ENCODE results near the gene CLDN15. TPM values are rescaled to one million over a fixed set of nuclear protein-coding genes. Genes with fewer than 3 reads are reported as not detected.
"Not testable (repeated sequence)": the region's sequence is repeated elsewhere in the genome, so short reads cannot be mapped to it uniquely, and the experiment has no call there.

CLDN15 gene
- polyA plus RNA-seq, 1 donor (not counting 4 experiments of a cell fraction or from before 2014, with no cell fraction given), result 2.4 TPM

DNA sequence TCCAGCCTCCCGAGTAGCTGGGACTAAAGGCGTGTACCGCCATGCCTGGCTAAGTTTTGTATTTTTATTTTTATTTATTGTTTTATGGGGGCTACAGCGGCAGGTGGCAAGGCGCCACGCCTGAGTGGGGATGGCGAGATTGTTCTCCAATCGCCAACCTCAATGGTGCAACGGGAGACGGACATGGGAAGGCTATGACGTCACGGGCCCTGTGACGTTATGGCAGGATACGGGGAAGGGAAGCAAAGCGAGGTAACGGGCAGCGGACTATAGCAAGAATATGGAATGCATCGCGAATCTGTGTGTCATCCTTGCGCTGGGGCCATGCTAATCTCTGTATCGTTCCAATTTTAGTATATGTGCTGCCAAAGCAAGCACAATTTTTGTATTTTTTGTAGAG, 32.1 kb upstream of the CLDN15 start:
- H3K36me3 ChIP-seq (ENCODE audit: control insufficient read depth in 2 of 2, extremely low read depth in 1 of 2, insufficient read depth in 2 of 2, low read length in 2 of 2), result no peaks in the 10 kb centered on the region
- no peak overlapping the region for H2AFZ ChIP-seq (ENCODE audit: control insufficient read depth, low read length)
- no peak overlapping the region for H3K9ac ChIP-seq (ENCODE audit: control insufficient read depth, extremely low read depth, insufficient read depth, low read length)
- no peaks in the 10 kb centered on the region for H3K9me3 ChIP-seq (ENCODE audit: control insufficient read depth, low read depth, low read length)
- no peak overlapping the region for H3K27ac ChIP-seq (ENCODE audit: control insufficient read depth, insufficient read depth, low read length)
- H3K27me3 ChIP-seq (ENCODE audit: control insufficient read depth, extremely low read depth, insufficient read depth, low read length), result no peaks in the 10 kb centered on the region
- no peaks in the 10 kb centered on the region for H3K79me2 ChIP-seq (ENCODE audit: control insufficient read depth, insufficient read depth, low read length)
- TF ChIP-seq, protein P1, sequence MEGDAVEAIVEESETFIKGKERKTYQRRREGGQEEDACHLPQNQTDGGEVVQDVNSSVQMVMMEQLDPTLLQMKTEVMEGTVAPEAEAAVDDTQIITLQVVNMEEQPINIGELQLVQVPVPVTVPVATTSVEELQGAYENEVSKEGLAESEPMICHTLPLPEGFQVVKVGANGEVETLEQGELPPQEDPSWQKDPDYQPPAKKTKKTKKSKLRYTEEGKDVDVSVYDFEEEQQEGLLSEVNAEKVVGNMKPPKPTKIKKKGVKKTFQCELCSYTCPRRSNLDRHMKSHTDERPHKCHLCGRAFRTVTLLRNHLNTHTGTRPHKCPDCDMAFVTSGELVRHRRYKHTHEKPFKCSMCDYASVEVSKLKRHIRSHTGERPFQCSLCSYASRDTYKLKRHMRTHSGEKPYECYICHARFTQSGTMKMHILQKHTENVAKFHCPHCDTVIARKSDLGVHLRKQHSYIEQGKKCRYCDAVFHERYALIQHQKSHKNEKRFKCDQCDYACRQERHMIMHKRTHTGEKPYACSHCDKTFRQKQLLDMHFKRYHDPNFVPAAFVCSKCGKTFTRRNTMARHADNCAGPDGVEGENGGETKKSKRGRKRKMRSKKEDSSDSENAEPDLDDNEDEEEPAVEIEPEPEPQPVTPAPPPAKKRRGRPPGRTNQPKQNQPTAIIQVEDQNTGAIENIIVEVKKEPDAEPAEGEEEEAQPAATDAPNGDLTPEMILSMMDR (optimal IDR thresholded peaks at IDR 0.05 in 1 of 3, IDR thresholded peaks at IDR 0.05 in 1 of 3, conservative IDR thresholded peaks at IDR 0.05 in 1 of 3; ENCODE audit: extremely low read depth in 1 of 3, insufficient read depth in 2 of 3, low read length in 3 of 3), result no peak
- no peak for TF ChIP-seq EZH2 (IDR thresholded peaks at IDR 0.05; ENCODE audit: low read length)
- H4K20me1 ChIP-seq (ENCODE audit: control insufficient read depth, extremely low read depth, insufficient read depth, low read length), result no peaks in the 10 kb centered on the region
- no peaks in the 10 kb centered on the region for H3K4me1 ChIP-seq (ENCODE audit: control insufficient read depth, extremely low read depth, insufficient read depth, low read length)
- no peak overlapping the region for H3K4me3 ChIP-seq (ENCODE audit: control insufficient read depth in 2 of 3, extremely low read depth in 1 of 3, insufficient read depth in 2 of 3, low read depth in 1 of 3, low read length in 3 of 3)
- DNase-seq (ENCODE audit: low read depth, low spot score) (no peak), FAIRE-seq (no peak)
- dilution Hi-C loops (cut with MboI; ENCODE audit: extremely low pct_ligation_motif_present, low sequenced_read_pairs), result no loop called here
- no peak overlapping the region for H3K4me2 ChIP-seq (ENCODE audit: control insufficient read depth, extremely low read depth, insufficient read depth, low read depth, low read length)
- H3K9me1 ChIP-seq (ENCODE audit: control insufficient read depth, extremely low read depth, insufficient read depth, low read length), result no peaks in the 10 kb centered on the region

DNA sequence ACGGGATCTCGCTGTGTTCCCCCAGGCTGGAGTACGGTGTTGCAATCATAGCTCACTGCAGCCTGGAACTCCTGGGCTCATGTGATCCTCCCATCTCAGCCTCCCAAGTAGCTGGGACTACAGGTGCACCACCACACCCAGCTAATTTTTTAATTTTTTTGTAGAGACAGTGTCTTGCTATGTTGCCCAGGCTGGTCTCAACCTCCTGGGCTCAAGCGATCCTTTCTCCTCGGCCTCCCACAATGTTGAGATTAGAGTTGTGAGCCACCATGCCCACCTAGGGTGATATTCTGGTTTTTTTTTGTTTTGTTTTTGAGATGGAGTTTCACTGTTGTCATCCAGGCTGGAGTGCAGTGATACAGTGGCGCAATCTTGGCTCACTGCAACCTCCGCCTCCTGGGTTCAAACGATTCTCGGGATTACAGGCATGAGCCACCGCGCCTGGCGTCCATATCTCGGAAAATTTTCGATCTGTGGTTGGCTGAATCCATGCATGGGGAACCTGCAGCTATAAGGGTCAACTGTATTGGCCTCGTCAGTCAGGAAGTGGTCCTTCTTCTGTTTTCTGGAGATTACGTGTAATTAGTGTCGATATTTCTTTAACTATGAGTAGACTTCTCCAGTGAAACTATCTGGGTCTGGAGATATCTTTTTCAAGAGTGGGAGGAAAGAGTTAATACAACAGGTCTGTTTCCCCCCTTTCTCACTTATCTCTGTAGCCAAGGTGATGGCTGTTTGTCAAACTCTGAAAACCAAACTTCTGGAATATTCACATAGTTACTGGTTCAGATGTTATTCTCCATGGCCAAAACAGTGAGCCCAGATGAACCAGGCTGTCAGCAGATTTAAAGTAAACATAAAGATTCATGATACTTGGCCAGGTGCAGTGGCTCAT, 28.3 kb upstream of the CLDN15 start:
- no peaks in the 10 kb centered on the region for H3K27me3 ChIP-seq (ENCODE audit: control insufficient read depth, extremely low read depth, insufficient read depth, low read length)
- no peak for FAIRE-seq
- H4K20me1 ChIP-seq (ENCODE audit: control insufficient read depth, extremely low read depth, insufficient read depth, low read length), result no peaks in the 10 kb centered on the region
- no peak overlapping the region for H3K4me3 ChIP-seq (ENCODE audit: control insufficient read depth in 2 of 3, extremely low read depth in 1 of 3, insufficient read depth in 2 of 3, low read depth in 1 of 3, low read length in 3 of 3)
- dilution Hi-C loops (cut with MboI; ENCODE audit: extremely low pct_ligation_motif_present, low sequenced_read_pairs), result no loop called here
- H3K36me3 ChIP-seq (ENCODE audit: control insufficient read depth in 2 of 2, extremely low read depth in 1 of 2, insufficient read depth in 2 of 2, low read length in 2 of 2), result no peaks in the 10 kb centered on the region
- H3K79me2 ChIP-seq (ENCODE audit: control insufficient read depth, insufficient read depth, low read length), result no peaks in the 10 kb centered on the region
- no peaks in the 10 kb centered on the region for H3K4me1 ChIP-seq (ENCODE audit: control insufficient read depth, extremely low read depth, insufficient read depth, low read length)
- no peak for DNase-seq (ENCODE audit: low read depth, low spot score)
- no peak overlapping the region for H3K27ac ChIP-seq (ENCODE audit: control insufficient read depth, insufficient read depth, low read length)
- TF ChIP-seq EZH2 (IDR thresholded peaks at IDR 0.05; ENCODE audit: low read length), result no peak
- TF ChIP-seq, protein P1 (optimal IDR thresholded peaks at IDR 0.05 in 1 of 3, IDR thresholded peaks at IDR 0.05 in 1 of 3, conservative IDR thresholded peaks at IDR 0.05 in 1 of 3; ENCODE audit: extremely low read depth in 1 of 3, insufficient read depth in 2 of 3, low read length in 3 of 3), result no peak
- H3K4me2 ChIP-seq (ENCODE audit: control insufficient read depth, extremely low read depth, insufficient read depth, low read depth, low read length), result no peak overlapping the region
- no peaks in the 10 kb centered on the region for H3K9me3 ChIP-seq (ENCODE audit: control insufficient read depth, low read depth, low read length)
- no peak overlapping the region for H2AFZ ChIP-seq (ENCODE audit: control insufficient read depth, low read length)
- no peaks in the 10 kb centered on the region for H3K9me1 ChIP-seq (ENCODE audit: control insufficient read depth, extremely low read depth, insufficient read depth, low read length)
- H3K9ac ChIP-seq (ENCODE audit: control insufficient read depth, extremely low read depth, insufficient read depth, low read length), result no peak overlapping the region

DNA sequence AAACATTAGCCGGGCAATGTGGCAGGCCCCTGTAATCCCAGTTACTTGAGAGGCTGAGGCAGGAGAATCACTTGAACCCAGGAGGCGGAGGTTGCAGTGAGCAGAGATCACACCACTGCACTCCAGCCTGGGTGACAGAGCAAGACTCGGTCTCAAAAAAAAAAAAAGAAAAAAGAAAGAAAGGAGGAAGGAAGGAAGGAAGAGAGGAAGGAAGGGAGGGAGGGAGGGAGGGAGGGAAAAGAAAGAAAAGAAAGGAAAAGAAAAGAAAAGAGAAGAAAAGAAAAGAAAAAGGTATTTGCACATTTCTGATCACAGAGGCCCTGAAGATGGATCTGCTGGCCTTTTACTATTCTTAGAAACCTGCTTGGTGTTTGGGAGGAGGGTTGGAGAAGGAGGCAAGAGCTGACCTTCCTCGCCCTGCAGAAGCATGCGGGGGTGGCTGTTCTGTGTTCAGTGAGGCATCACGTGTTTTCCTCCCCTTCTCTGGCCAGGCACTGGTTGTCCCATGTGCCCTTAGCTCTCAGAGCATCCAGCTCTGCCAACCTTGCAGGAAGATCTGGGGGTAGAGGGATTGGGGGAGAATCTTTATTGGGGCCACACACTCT, 26.6 kb upstream of the CLDN15 start:
- dilution Hi-C loops (cut with MboI; ENCODE audit: extremely low pct_ligation_motif_present, low sequenced_read_pairs); H3K36me3 ChIP-seq (ENCODE audit: control insufficient read depth in 2 of 2, extremely low read depth in 1 of 2, insufficient read depth in 2 of 2, low read length in 2 of 2); DNase-seq (ENCODE audit: low read depth, low spot score); H3K9me1 ChIP-seq (ENCODE audit: control insufficient read depth, extremely low read depth, insufficient read depth, low read length); H3K9ac ChIP-seq (ENCODE audit: control insufficient read depth, extremely low read depth, insufficient read depth, low read length); FAIRE-seq; H2AFZ ChIP-seq (ENCODE audit: control insufficient read depth, low read length); H3K4me2 ChIP-seq (ENCODE audit: control insufficient read depth, extremely low read depth, insufficient read depth, low read depth, low read length); H3K27me3 ChIP-seq (ENCODE audit: control insufficient read depth, extremely low read depth, insufficient read depth, low read length); H3K4me3 ChIP-seq (ENCODE audit: control insufficient read depth in 2 of 3, extremely low read depth in 1 of 3, insufficient read depth in 2 of 3, low read depth in 1 of 3, low read length in 3 of 3); H3K9me3 ChIP-seq (ENCODE audit: control insufficient read depth, low read depth, low read length); H3K27ac ChIP-seq (ENCODE audit: control insufficient read depth, insufficient read depth, low read length); H3K79me2 ChIP-seq (ENCODE audit: control insufficient read depth, insufficient read depth, low read length); H3K4me1 ChIP-seq (ENCODE audit: control insufficient read depth, extremely low read depth, insufficient read depth, low read length); H4K20me1 ChIP-seq (ENCODE audit: control insufficient read depth, extremely low read depth, insufficient read depth, low read length): not testable (repeated sequence)

Measured in keratinocyte (primary cell).